Effector memory CD4-positive, alpha-beta T cell (primary cell): ENCODE results near the gene CTAGE9.
"Not testable (repeated sequence)": the region's sequence is repeated elsewhere in the genome, so short reads cannot be mapped to it uniquely, and the experiment has no call there.

ENCODE experiments used
- DNase-seq, 3 donors: peaks; one replicate each; pipeline ENCODE4 v3.0.0-alpha.2; 2020
- H3K27ac ChIP-seq: 2 replicates; pipeline ENCODE4 v1.7.0; 2013; ENCODE audit warnings: mild to moderate bottlenecking, low read length, moderate library complexity; ENCODE audit not compliant: insufficient read depth, poor library complexity, severe bottlenecking
- H3K27me3 ChIP-seq: replicated peaks from 2 replicates; pipeline ENCODE4 v1.7.0; 2013; ENCODE audit warnings: mild to moderate bottlenecking, low read length; ENCODE audit not compliant: insufficient read depth, control insufficient read depth, poor library complexity, severe bottlenecking
- H3K36me3 ChIP-seq: 2 replicates; pipeline ENCODE4 v1.7.0; 2013; ENCODE audit warnings: mild to moderate bottlenecking, low read length, moderate library complexity; ENCODE audit not compliant: control insufficient read depth, insufficient read depth
- H3K4me1 ChIP-seq: 2 replicates; pipeline ENCODE4 v1.7.0; 2013; ENCODE audit warnings: low read length, mild to moderate bottlenecking; ENCODE audit not compliant: control insufficient read depth, insufficient read depth, poor library complexity, severe bottlenecking
- H3K4me3 ChIP-seq: 2 replicates; pipeline ENCODE4 v1.7.0; 2013; ENCODE audit warnings: low read length, low read depth, mild to moderate bottlenecking; ENCODE audit not compliant: insufficient read depth, poor library complexity, severe bottlenecking
- H3K9me3 ChIP-seq: 2 replicates; pipeline ENCODE4 v1.7.0; 2013; ENCODE audit warnings: mild to moderate bottlenecking, low read length, moderate library complexity; ENCODE audit not compliant: control insufficient read depth

CTAGE9 gene

GRCh38 chr6:131728296-131728939 lies 17.6 kb upstream of the CTAGE9 start:
- no peaks in the 10 kb centered on the region for H3K4me1 ChIP-seq
- no peak overlapping the region for H3K27ac ChIP-seq
- no peaks in the 10 kb centered on the region for H3K9me3 ChIP-seq
- H3K36me3 ChIP-seq = no peaks in the 10 kb centered on the region
- DNase-seq = no peak
- H3K27me3 ChIP-seq = no peaks in the 10 kb centered on the region
- H3K4me3 ChIP-seq = no peak overlapping the region

DNA sequence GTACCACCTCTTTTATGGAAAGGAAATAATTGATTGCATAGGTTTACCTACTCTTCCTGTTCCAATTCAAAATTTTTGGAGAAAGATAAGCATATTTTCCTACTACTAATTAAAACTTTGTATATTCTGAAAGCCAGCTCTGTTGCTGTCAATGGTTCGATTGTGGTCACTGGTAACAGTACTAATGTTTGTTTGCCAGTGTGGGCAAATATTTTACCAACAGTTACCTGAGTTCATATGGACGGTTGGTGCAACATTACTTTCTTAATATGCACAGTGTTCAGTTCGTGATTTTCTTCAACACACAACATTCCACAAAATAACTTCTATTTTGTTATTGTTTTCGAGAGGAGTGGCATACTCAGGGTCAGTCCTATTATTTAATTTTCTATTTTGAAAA lies 17.1 kb upstream of the CTAGE9 start:
- Histone ChIP-seq H3K27me3 (no peaks in the 10 kb centered on the region), H3K4me1 (no peaks in the 10 kb centered on the region), H3K4me3 (no peak overlapping the region), H3K9me3 (no peaks in the 10 kb centered on the region), H3K27ac (no peak overlapping the region), H3K36me3 (no peaks in the 10 kb centered on the region)
- no peak for DNase-seq

GRCh38 chr6:131727467-131727866 lies 16.6 kb upstream of the CTAGE9 start:
- no peaks in the 10 kb centered on the region for H3K36me3 ChIP-seq
- no peak overlapping the region for H3K27ac ChIP-seq
- no peaks in the 10 kb centered on the region for H3K9me3 ChIP-seq
- no peaks in the 10 kb centered on the region for H3K27me3 ChIP-seq
- no peak for DNase-seq
- no peak overlapping the region for H3K4me3 ChIP-seq
- no peaks in the 10 kb centered on the region for H3K4me1 ChIP-seq

GRCh38 chr6:131724114-131724513 lies 13.3 kb upstream of the CTAGE9 start:
- Histone ChIP-seq H3K36me3 (no peaks in the 10 kb centered on the region), H3K4me1 (no peaks in the 10 kb centered on the region), H3K4me3 (no peak overlapping the region), H3K9me3 (no peaks in the 10 kb centered on the region), H3K27ac (no peak overlapping the region), H3K27me3 (no peaks in the 10 kb centered on the region)
- DNase-seq = no peak

GRCh38 chr6:131721161-131721560 lies 10.3 kb upstream of the CTAGE9 start:
- DNase-seq = no peak
- Histone ChIP-seq H3K36me3 (no peaks in the 10 kb centered on the region), H3K4me1 (no peaks in the 10 kb centered on the region), H3K4me3 (no peak overlapping the region), H3K27ac (no peak overlapping the region), H3K9me3 (no peaks in the 10 kb centered on the region), H3K27me3 (no peaks in the 10 kb centered on the region)

DNA sequence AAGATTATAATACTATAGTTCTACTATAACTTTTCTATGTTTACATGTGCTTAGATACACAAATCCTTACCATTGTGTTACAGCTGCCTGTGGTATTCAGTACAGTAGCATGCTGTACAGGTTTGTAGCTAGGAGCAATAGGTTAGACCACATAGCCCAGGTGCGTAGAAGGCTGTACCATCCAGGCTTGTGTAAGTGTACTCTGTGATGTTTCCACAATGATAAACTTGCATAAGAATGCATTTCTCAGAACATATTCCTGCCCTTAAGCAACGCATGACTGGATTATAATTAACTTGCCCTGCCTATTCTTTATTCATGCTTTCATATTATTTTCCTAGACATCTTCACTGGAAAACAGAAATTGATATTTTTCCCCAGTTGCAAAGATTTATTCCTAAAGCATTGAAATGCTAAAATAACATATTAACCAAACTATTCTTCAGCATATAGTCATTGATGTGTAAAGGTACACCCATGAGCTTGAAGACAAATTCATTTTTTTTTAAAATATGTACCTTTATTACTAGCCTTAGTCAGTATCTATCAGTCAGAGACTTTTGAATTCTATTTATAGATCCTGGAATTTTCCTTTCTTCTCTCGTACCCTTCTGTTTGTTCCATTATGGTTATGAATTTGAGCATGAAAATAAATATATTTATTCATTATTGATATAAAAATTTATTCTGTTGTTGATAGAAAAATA lies 7.2 kb upstream of the CTAGE9 start:
- no peaks in the 10 kb centered on the region for H3K9me3 ChIP-seq
- no peaks in the 10 kb centered on the region for H3K4me1 ChIP-seq
- no peak overlapping the region for H3K27ac ChIP-seq
- no peak overlapping the region for H3K4me3 ChIP-seq
- no peak for DNase-seq
- no peaks in the 10 kb centered on the region for H3K36me3 ChIP-seq
- no peaks in the 10 kb centered on the region for H3K27me3 ChIP-seq

DNA sequence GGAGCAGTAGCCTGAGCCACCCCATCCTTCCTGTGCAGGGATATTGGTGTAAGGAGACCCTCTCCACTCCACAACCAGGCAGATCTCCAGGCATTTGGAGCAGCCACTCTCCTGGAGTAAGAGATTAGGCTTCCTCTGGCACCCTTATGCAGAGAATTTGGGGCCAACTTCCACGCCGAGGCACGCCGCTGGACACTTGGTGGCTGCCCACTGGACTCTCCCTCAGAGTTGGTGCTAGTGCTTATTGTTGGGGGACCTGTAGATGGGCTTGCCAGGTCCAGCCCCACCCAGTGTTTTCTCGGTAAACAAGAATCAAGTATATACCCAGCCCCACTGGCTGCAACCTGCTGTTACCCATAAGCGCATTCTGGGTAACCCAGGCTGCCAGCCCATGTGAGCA lies 4.8 kb upstream of the CTAGE9 start:
- DNase-seq, H3K4me1 ChIP-seq, H3K27me3 ChIP-seq, H3K9me3 ChIP-seq, H3K4me3 ChIP-seq, H3K36me3 ChIP-seq, H3K27ac ChIP-seq: not testable (repeated sequence)

GRCh38 chr6:131703905-131704304 lies 6.9 kb downstream of the CTAGE9 start:
- not testable (repeated sequence) for H3K4me3 ChIP-seq, H3K27me3 ChIP-seq, H3K36me3 ChIP-seq, H3K27ac ChIP-seq, DNase-seq, H3K4me1 ChIP-seq, H3K9me3 ChIP-seq

GRCh38 chr6:131700851-131701250 lies 10.0 kb downstream of the CTAGE9 start:
- not testable (repeated sequence) for H3K36me3 ChIP-seq, H3K4me3 ChIP-seq, DNase-seq, H3K4me1 ChIP-seq, H3K27ac ChIP-seq, H3K9me3 ChIP-seq, H3K27me3 ChIP-seq

- no peak for DNase-seq
- no peaks in the 10 kb centered on the region for H3K4me1 ChIP-seq
- H3K27ac ChIP-seq = no peak overlapping the region
- no peaks in the 10 kb centered on the region for H3K27me3 ChIP-seq
- H3K36me3 ChIP-seq = no peaks in the 10 kb centered on the region
- no peak overlapping the region for H3K4me3 ChIP-seq
- H3K9me3 ChIP-seq = no peaks in the 10 kb centered on the region
These were observed 13.9 kb downstream of the CTAGE9 start for GRCh38 chr6:131696956-131697355.
